CD4-positive, alpha-beta T cell treated with Interleukin-2 at 100 ng/mL for 4 hours (primary cell): ENCODE results near the gene SPAG6.

Source experiments
- DNase-seq: peaks from one replicate; pipeline ENCODE4 v3.0.0-alpha.2; 2020; ENCODE audit warnings: low spot score

SPAG6 gene

DNA sequence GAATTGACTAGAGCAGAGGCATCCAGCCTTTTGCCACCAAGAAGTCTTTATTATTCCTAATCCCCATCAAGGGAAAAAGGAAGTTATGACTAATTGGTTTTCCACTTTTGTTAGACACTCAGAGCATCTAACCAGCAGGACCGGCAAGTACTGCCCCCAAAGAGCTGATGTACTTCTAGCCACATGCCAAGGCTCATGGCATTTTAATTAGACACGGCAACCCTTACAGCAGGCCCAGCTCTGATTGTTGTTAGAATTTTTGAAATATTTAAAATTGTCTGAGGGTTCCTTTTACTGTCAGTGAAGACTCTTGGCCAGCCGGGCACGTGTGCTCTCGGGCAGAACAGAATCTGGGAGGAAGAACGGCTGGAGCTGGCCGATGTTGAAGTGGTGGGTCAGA is 114.8 kb downstream of the SPAG6 start:
- DNase-seq: no peak

DNA sequence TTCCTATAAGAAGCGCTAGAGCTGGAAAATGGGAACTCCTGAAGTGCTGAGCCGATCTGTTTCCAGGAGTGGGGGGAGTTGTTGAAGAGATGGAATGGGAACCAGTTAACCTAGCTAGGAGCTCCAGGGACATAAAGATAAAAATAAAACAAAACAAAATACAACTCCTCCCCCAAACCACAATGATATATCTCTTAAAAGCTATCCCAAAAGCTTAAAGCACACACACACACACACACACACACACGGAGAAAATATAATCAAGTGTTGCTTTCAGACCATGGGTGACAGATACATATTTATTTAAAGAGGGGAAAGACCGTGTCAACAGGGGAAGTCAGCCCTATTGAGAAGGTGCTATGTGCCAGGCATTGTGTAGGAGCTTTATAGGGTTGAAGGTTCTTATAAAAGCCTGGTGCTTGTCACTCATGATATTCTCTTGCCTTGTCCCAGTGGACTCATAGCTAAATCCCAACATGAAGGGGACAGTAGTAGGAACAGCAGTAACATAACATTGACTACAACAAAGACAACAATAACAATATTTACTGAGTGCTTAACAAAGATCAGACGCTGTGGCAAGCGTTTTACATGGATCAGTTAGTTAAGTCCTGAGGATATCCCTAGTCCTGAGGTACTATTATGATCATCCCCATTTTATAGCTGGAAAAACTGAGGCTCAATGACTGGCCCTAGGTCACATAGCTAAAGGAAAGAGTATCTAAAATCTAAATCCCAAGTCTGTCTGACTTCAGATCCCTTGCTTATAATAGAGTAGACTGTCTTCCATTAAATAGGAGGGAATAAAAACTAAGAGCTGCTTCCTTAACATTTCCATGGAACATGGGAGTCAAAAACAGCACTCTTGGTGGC is 115.5 kb downstream of the SPAG6 start:
- DNase-seq: no peak

- no peak for DNase-seq
Observed at GRCh38 chr10:22461891-22462290, 116.6 kb downstream of the SPAG6 start.

- no peak for DNase-seq
Observed at GRCh38 chr10:22463255-22463654, 118.0 kb downstream of the SPAG6 start.

GRCh38 chr10:22464966-22465629 is 119.8 kb downstream of the SPAG6 start:
- no peak for DNase-seq

DNA sequence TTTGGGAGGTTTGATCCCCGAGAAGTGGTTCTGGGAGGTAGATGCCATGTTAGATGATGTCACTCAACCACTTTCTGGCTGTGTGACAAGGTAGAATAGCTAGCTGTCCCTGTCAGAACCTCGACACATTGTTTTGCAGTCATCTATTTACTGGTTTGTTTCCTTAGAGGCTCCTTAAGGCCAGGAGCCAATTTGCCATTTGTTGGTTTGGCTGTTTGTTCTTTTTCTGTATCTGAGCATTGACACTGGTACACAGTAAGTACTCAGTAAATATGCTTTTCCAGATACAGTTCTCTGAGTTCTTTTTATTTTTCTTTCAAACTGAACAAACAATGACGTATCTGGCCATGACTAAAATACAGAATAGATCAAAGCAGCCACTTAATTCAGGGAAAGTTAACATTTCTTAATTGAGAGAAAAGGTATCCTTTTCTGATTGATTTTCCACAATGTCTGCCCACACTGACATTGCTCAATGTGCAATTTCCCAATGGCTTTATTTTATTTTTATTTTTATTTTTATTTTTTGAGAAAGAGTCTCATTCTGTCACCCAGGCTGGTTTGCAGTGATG is 121.6 kb downstream of the SPAG6 start:
- DNase-seq: no peak
